ENCODE measurements around the gene GPC6.

GPC6 gene

DNA sequence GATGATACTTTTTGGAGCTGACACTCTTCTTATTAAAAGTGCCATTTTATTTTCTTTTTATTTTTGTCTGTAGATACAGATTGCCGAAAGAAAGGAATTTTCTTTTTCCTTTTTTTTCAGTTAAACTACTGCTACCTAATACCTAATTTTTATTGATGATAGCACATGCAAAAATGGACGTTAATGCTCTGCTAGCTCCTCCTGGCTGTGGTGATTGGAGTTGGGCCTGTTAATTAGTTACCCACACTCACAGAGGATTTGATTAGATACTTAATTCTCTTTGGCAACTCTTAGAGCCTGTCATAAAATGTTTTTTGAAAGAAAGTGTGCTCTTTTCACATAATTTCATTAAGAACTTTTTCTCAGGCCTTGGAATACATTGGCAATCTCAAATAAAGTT, 886.1 kb downstream of the GPC6 start:
- no peak for DNase-seq (ENCODE audit: low read depth in 2 of 2)

GRCh38 chr13:94113245-94113644, 886.6 kb downstream of the GPC6 start:
- no peak for DNase-seq (ENCODE audit: low read depth in 2 of 2)

DNA sequence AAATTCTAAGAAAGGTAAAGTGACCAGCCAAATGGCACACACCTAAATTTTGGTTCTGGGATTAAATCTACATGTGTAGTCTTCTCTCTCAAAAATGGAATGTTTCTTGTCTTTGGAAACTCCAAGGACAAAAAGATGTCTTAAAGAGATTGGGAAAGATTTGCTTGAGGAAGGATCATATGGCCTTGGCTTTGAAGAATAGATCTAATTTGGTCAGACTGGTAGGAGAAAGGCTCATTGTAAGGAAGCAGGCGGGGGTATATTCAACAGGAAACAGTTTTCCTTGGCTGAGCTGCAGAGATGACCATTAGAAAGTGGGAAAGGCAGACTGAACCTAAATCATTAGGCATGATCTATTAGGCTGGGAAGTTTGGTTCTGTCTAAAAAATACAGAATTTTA, 887.6 kb downstream of the GPC6 start:
- DNase-seq (ENCODE audit: low read depth in 2 of 2) = no peak

- DNase-seq (ENCODE audit: low read depth in 2 of 2) = no peak
These were observed 888.4 kb downstream of the GPC6 start for GRCh38 chr13:94115054-94115453.

- DNase-seq (ENCODE audit: low read depth in 2 of 2) = no peak
These were observed 892.8 kb downstream of the GPC6 start for GRCh38 chr13:94119360-94119936.

DNA sequence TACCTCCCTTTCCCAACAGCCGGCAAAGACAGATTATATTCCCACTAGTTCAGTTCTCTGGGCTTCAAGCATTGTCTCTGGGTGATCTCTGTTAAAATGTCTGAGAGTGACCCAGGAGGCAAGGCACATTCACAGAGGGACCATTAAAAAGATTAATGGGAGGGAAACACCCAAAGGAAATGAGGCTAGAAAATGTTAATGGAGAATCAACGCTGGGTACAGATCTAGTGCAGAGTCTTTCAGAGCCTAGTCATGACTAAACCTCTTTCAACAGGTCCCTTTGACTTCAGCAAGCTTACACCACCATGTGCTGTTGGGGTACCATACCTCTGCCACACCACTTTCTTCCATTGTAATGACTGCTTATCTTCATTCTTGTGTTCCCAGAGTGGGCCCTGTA, 894.3 kb downstream of the GPC6 start:
- DNase-seq (ENCODE audit: low read depth in 2 of 2) = no peak

GRCh38 chr13:94121686-94122085, 895.1 kb downstream of the GPC6 start:
- DNase-seq (ENCODE audit: low read depth in 2 of 2) = no peak

GRCh38 chr13:94122300-94122915, 895.8 kb downstream of the GPC6 start:
- DNase-seq (ENCODE audit: low read depth in 2 of 2) = no peak

DNA sequence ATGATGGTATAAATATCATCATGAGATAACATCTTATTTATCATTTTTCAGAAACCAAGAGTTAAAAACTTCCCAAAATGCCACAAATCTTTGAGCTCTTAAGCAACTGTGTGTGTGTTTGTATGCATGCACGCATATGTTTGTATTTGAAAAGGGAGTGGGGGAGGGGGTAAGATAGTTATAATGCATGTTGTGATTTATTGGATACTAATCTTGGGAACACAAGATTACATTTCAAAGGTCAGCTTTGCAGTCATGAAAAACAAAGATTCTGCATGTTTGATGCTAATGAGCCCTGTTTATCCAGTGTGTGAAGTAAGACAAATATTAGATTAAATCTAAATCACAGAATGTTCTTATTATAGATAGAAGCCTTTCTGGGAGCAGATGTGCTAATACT, 897.0 kb downstream of the GPC6 start:
- no peak for DNase-seq (ENCODE audit: low read depth in 2 of 2)

- DNase-seq (ENCODE audit: low read depth in 2 of 2) = no peak
These were observed 901.8 kb downstream of the GPC6 start for GRCh38 chr13:94128430-94128829.

DNA sequence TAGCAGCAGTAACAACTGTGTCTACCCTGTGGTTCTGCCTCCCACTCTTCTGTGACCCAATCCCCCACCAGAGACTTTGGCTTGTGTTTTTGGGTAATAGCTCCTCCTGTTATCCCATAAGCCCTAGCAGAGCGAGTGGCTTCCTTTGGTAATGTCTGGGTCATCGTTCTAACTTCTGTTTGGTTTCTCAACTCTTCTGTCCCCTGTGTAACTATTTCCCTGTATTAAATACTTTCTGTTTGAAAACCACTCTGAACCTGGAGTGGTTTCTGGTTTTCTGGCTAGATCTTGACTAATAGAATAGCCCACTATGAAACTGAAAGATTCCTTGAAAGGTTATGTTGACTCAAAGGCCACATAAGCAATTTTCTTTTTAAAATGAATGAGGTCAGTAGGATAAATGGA, 902.9 kb downstream of the GPC6 start:
- no peak for DNase-seq (ENCODE audit: low read depth in 2 of 2)

DNA sequence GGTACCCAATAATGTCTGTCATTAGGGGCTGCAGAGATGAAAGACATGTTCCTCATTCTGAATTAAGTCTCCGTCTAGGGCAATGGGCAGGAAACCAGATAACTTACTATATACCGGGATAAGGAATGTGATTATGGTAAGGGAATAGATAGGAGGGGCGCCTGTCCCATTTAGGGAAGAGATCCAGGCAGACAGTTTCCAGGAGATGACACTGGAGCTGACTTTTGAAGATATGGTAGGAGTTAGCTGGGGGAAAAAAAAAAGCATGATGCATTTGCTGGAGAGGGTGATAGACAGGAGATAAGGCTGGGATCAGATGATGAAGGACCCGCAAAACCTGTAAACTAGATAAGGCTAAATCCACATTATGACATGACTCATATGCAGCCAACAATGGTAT, 912.2 kb downstream of the GPC6 start:
- DNase-seq (ENCODE audit: low read depth in 2 of 2) = no peak

DNA sequence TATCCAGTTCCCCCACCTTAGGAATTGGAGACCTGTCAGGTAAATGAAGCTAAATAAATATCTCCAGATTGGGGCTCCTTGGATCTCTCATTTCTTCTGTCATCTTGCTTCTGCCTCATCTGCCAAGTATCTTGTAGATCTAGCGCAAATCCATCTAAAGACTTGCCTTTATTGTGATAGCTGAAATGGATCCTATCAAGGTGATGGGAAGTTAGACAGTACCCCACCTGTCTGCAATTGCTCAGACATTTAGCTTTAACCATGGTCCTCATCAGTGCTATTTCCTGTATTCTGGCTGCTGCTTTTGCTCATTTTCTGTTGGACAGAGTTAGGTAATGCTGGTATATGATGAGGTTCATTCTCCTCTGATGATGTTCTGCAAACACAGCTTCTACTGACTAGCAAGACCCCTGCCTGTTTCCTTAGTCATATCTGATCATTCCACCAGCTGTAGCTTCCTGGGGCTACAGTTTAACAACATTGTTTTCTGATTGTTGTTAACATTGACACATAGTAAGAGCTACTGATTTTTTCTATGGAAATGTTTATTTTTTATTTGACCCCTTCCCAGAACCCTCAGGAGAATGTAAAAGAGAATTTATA, 912.9 kb downstream of the GPC6 start:
- no peak for DNase-seq (ENCODE audit: low read depth in 2 of 2)

GRCh38 chr13:94140027-94140426, 913.4 kb downstream of the GPC6 start:
- DNase-seq (ENCODE audit: low read depth in 2 of 2) = no peak

- no peak for DNase-seq (ENCODE audit: low read depth in 2 of 2)
These were observed 913.9 kb downstream of the GPC6 start for GRCh38 chr13:94140511-94140910.

DNA sequence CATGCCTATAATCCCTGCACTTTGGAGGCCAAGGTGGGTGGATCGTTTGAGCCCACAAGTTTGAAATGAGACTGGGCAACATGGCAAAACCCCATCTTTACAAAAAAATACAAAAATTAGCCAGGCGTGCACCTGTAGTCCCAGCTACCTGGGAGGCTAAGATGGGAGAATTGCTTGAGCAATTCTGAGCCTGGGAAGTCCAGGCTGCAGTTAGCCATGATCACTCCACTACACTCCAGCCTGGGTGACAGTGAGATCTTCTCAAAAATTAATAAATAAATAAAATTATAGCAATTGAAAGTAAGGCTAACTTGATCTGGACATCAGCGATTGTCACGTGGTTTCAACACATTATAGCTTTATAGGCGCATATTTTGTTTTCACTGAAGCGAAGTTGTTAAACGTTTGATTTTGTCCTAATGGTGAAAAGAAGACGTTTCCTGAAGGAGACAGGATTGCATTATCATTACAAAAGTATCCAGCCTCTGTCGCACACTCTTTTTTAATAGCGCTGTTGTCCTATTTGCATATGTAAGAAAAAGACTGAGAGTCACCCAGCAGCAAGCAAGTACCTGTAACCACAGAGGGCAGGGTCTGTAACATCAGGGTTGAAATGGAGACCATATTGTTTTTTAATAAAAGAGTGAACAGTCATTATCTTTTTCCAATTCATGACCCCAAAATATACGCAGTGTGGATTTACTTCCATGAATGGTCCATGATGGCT, 917.2 kb downstream of the GPC6 start:
- no peak for DNase-seq (ENCODE audit: low read depth in 2 of 2)

DNA sequence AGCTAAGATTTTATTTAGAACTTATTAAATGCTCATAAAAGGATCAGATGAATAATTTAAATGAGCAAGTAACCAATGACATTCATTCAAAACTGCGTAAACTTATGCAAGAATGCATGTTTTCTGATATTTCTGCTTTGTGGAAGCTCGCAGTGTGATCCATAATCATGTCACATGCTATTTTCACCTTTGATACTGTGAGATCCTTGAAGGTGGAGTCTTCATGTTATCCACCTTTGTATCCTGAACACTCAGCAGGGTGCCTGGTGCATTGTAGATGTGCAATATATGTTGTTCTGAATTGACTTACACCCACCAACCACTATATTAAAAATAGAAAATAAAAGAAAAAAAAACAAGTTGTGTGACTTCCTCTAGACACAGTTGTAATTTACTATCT, 919.4 kb downstream of the GPC6 start:
- no peak for DNase-seq (ENCODE audit: low read depth in 2 of 2)

DNA sequence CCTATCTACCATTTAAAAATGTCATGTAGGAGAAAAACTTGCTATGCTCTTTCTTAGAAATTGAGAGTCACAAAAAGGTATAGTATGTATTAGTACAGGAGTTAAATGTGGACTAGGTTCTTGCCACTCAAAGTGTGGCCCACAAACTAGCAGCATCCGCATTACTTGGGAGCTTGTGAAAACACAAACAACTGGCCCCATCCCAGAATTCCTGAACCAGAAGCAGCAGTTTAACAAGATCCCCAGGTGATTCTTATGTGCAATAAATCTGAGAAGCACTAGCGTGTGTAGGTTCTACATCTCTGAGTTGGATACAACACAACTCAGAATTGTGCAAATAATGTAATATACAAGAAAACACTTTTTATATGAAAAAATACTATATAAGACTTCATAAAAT, 927.0 kb downstream of the GPC6 start:
- DNase-seq (ENCODE audit: low read depth in 2 of 2) = no peak

DNA sequence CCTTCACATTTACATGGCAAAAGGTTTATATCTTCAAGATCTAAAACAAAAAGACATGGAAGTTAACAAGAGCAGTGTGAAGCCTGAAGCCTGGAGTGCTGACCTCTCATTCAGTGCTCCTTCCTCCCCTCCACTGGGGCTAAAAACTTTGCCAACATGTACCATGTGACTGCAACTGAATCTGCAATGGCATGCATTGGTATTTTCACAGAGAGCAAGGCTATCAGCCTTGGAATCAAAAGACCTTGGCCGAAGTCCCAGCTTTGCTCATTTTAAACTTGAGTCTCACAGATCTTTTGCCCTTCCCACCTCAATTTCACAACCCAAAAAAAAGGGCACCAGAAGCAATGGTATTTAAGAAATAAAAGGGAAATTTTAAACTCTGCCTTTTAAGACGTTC, 927.8 kb downstream of the GPC6 start:
- DNase-seq (ENCODE audit: low read depth in 2 of 2) = no peak

- DNase-seq (ENCODE audit: low read depth in 2 of 2) = no peak
These were observed 931.2 kb downstream of the GPC6 start for GRCh38 chr13:94157705-94158218.

DNA sequence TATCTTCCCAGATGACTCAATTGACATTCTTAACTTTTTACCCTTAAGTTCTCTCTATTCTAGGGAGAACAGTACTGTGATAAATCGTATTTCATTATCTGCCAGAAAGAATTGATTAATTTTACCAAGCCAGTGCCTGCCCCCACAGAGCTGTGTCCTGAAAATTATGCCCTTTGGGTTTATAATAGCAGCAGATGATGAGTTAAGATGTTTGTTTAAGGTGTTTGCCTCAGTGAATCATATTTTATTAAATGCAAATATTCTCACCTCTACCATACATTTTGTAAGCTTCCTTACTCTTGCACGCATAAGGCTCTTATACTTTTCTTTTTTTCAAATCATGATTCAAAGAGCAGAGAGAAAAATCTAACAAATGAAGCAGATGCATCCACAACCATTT, 934.3 kb downstream of the GPC6 start:
- no peak for DNase-seq (ENCODE audit: low read depth in 2 of 2)

DNA sequence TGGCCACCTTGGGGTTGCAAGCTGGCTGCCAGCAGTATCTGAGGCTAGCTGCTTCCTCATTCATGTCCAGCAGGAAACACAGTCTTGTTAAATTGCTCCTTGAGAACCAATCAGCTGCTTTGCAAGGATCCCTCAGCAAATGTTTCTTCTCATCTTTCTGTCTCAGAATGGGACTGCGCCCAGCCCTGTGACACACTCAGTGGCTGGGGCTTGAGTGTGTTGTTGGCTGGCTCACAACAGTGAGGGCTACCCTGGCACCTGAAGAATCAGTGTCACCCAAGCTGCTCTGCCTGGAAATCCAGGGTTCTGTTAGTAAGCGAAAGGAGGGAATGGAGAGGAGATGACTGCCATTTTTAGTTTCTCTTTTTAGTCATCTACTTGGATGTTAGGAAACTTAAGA, 935.7 kb downstream of the GPC6 start:
- DNase-seq (ENCODE audit: low read depth in 2 of 2) = no peak

- no peak for DNase-seq (ENCODE audit: low read depth in 2 of 2)
These were observed 936.9 kb downstream of the GPC6 start for GRCh38 chr13:94163535-94163934.

Measured in activated CD4-positive, alpha-beta T cell treated with anti-CD3 and anti-CD28 coated beads for 24 hours (primary cell).